GM21390 (cell line): Measurements from ENCODE around the gene PRUNE2.

ENCODE experiments used
- ATAC-seq: cut with Tn5 transposase; IDR thresholded peaks from one replicate; pipeline ENCODE4 v1.9.1; 2021; ENCODE audit not compliant: unreplicated experiment

The PRUNE2 gene

GRCh38 chr9:76902395-76902794 lies 3.5 kb downstream of the PRUNE2 start:
- ATAC-seq: no peak

GRCh38 chr9:76901801-76902200 lies 4.1 kb downstream of the PRUNE2 start:
- no peak for ATAC-seq

DNA sequence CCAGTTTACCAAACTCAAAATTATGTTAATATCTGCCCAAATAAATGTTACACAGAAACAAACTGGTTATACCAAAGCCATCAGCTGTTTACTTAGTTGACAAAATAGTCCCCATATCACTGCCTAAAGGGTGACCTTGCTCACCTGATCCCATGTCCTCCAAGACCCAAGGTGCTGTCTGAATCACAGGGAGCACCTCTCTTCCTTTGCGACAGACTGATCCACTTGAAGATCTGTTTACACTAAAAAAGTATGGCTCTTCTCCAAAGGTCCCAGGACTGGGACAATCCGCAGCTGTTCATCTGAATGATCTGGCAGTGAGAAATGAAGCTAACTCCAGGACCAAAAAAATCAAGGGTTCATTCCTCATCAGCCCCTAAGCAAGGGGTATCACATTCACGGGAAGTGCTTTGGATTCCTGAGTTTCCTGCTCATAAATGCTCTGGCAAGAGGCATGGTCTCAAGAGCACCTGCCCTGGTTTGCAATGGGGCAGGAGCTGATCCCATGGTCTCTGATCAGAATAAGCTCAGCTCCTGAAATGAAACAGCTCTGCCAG lies 5.0 kb downstream of the PRUNE2 start:
- ATAC-seq: no peak

GRCh38 chr9:76898786-76899185 lies 7.1 kb downstream of the PRUNE2 start:
- no peak for ATAC-seq

GRCh38 chr9:76897804-76898525 lies 7.9 kb downstream of the PRUNE2 start:
- ATAC-seq: no peak

GRCh38 chr9:76896035-76896434 lies 9.9 kb downstream of the PRUNE2 start:
- ATAC-seq: no peak

DNA sequence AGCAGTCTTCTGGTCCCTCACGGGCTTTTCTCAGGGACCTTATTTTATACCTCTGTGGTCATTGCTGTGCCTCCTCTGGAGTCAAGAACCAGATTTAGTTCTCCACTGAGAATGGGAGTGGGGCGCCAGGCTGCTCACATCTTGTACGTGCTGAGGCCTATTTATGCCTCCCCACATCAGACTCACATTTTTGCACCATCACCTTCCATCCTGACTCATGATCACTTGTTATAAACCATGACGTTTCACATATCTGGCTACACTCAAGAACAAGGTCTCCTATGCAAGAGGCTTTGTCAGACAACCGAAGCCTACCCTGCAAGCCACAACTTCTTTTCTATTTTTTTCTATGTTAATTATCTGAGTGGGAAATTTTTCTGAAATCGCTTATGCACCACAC lies 10.7 kb downstream of the PRUNE2 start:
- no peak for ATAC-seq

- ATAC-seq: no peak
Measured at GRCh38 chr9:76894198-76894597, 11.7 kb downstream of the PRUNE2 start.

DNA sequence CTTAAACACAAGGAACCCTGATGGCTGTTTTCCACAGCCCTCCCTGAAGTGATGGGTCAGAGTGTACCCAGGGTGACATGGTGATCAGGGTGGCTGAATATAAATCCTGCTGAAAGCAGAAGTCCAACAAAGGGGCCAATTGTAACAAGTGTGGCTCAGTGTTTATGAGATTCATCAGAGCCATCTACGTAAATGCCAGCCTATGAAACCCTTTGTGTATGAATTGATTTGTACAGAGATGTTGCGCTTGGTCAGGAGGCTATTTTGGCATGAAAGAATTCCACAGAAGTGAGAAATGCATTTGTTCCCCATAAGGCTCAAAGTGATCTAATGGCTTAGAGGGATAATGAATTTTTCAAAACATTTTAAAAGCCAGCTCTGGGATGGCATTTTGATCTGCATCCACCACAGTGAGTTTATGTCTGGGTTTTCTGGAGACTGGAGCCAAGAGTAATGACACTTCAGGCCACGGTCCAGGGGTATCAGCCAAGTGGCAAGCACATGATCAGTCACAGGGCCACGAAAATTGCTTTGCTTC lies 12.4 kb downstream of the PRUNE2 start:
- ATAC-seq: no peak

- ATAC-seq: no peak
Measured at GRCh38 chr9:76891874-76892273, 14.0 kb downstream of the PRUNE2 start.

GRCh38 chr9:76891279-76891678 lies 14.6 kb downstream of the PRUNE2 start:
- no peak for ATAC-seq

- no peak for ATAC-seq
Measured at GRCh38 chr9:76887951-76888350, 18.0 kb downstream of the PRUNE2 start.

DNA sequence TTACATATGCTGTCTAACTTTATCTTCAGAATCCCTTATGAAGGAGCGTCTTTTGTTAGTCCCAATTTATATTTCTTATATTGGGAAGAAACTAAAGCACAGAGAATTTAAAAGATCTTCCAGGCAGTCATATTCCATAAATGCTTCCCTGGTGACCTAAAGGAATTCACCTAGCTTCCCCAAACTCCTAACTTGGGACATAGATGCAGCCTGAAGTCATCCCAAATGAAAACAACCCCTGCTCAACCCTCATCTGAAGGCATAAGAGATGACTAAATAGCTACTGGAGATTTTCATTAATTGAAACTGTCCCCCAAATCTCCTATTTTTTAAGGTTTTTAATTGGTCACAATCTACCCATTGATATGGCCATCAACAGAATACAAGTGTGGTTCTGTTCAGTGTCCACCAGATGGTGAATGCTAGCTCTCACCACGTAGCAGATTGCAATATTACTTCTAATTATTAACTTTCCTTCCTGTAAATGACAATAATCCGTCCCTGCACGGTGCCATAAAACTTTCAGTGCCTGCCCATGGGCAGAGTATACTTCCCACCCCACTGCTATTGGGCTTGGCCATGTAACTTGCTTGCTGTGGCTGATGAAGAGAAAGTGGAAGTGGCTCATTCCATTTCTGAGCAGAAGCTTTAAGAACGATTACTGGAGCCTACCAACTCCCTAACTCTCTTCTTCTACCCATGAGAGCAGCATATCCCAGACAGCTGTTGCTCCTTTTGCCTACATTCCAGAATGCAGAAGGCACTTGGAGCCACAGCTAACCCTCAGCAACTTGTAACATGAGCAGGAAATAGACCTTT lies 18.7 kb downstream of the PRUNE2 start:
- peak; percentile 44 for ATAC-seq

GRCh38 chr9:76886318-76886717 lies 19.6 kb downstream of the PRUNE2 start:
- no peak for ATAC-seq

DNA sequence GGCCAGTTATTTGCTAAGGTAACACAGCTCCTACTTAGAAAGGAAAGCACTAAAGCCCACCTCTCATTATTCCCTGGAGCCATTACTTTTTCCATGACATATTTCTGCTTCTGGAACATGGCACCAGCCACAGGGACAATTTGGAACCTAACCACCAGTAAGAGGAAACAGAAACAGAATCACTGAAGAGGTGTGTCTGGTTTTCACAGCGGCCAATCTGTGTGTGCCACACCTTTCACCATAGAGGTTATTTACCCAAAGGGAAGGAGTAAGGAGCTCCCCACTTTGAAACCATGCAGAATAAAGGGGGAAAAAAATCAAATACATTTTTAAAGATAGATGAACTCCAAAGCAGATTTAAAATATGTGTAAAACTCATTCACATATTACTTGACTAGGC lies 21.1 kb downstream of the PRUNE2 start:
- ATAC-seq: no peak

DNA sequence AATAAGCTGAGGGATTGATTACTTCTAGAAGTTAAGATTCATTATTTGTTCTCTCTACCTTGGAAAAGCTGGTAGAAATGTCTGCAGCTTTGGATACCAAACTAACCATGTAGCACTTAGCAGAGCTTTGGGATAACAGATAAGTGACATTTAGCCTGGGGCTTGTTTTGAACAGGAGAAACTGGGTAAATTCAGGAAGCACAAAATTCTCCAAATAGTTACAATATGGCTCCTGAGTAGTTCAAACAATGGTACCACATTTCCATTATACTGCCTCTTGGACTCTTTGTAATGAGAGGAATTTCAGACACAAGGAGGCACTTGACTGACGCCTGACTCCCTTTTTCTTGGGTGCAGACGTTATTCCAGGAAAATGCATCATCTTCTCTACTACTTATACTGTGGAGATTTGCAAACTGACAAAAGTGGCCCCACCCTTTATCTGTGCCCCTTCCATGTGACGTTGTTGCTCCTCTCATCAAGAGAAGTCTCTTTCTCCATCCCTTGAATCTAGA lies 22.5 kb downstream of the PRUNE2 start:
- ATAC-seq: no peak

GRCh38 chr9:76882686-76883085 lies 23.2 kb downstream of the PRUNE2 start:
- ATAC-seq: peak; percentile 89

DNA sequence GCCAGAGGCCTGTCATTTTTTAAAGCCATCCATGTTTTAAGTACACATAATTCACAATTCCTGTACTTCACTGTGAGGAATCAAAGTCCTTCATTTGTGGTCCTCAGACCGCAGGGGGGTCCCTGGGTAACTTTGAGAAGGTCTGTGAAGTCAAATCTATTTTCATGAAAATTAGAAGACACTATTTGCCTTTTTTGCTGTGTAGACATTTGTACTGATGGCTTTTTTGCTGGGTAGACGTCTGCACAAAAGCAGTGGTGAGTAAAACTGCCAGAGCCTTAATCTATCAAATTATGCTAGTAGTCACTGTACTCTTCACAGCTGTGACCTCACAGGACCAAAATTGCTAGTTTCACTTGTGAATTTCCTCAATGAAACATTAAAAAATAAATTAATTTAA lies 25.7 kb downstream of the PRUNE2 start:
- ATAC-seq: no peak

DNA sequence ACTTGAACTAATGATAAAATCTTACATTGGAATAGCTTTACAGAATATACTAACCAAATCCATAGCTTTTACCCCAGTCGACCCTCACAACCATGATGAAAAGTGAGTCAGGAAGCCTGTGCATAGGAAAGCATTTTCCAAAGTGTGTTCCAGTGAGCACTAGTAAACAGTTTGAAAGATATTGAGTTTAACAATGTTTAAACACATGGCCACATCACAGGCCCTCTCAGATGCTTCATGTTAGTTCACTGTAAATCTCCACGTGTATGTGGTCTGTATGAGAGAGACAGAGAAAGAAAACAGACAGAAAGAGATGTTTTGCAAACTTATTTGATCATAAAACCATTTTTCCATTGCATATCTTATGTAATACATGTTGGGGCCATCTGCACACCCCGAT lies 27.0 kb downstream of the PRUNE2 start:
- no peak for ATAC-seq

- ATAC-seq: no peak
Measured at GRCh38 chr9:76877961-76878360, 28.0 kb downstream of the PRUNE2 start.

DNA sequence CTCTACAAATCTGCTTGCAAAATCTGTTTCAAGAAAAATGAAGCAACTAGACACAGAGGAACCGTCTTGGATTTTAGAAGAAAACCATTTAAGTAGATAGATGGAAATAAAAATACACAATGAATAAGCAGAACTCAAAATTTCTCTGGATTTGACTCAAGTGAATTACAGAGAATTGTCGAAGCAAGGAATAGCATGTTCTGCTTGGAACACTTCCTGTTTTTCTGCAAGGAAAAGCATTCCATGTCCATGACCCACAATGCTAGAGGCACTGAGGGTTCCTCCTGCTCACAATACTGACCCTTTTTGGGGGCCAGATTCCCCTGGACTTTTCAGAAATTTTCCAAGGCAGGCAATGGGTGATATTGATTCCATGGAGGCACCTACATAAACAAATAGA lies 29.8 kb downstream of the PRUNE2 start:
- no peak for ATAC-seq

DNA sequence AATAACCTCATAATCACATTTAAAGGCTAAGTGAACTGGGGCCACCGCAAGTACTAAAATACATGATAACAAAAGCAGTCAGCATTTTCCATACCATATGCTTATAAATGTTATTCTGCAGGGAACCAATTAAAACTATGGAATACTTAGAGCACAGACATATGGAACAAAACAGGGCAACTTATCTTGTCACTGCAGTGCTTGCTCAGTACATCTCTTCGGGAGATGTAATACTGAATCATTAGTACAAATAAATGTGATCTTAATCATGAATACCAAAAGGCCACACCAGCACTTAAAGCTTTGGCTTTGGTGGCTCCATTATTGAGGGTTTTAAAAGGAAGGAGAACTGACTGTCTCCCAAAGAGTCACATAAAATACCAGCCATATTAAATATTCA lies 32.1 kb downstream of the PRUNE2 start:
- no peak for ATAC-seq
